ENCODE data around the gene CTCF.
A peak's percentile ranks its signal among the peaks of the same experiment; 100 is the strongest.

The CTCF gene

DNA sequence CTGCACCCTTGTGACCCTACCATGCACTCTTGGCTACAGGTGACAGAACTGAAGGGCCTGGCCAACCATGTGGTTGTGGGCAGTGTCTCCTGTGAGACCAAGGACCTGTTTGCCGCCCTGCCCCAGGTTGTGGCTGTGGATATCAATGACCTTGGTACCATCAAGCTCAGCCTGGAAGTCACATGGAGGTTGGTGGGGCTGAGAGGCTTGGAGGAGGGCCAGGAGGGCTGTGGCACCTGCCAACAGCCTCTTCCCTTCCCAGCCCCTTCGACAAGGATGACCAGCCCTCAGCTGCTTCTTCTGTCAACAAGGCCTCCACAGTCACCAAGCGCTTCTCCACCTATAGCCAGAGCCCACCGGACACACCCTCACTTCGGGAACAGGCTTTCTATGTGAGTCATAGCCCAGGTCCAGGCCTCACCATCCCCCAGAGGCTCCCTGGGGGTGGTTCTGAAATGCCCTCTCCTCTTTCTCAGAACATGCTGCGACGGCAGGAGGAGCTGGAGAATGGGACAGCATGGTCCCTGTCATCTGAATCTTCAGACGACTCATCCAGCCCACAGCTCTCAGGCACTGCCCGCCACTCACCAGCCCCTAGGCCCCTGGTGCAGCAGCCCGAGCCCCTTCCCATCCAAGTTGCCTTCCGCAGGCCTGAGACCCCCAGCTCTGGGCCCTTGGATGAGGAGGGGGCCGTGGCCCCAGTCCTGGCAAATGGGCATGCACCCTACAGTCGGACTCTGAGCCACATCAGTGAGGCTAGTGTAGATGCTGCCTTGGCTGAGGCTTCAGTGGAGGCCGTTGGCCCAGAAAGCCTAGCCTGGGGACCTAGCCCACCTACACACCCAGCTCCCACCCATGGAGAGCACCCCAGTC, 20.7 kb upstream of the CTCF start:
- DNase-seq (ENCODE audit: extremely low read depth, insufficient read length): no peak
- TF ChIP-seq, protein P1, sequence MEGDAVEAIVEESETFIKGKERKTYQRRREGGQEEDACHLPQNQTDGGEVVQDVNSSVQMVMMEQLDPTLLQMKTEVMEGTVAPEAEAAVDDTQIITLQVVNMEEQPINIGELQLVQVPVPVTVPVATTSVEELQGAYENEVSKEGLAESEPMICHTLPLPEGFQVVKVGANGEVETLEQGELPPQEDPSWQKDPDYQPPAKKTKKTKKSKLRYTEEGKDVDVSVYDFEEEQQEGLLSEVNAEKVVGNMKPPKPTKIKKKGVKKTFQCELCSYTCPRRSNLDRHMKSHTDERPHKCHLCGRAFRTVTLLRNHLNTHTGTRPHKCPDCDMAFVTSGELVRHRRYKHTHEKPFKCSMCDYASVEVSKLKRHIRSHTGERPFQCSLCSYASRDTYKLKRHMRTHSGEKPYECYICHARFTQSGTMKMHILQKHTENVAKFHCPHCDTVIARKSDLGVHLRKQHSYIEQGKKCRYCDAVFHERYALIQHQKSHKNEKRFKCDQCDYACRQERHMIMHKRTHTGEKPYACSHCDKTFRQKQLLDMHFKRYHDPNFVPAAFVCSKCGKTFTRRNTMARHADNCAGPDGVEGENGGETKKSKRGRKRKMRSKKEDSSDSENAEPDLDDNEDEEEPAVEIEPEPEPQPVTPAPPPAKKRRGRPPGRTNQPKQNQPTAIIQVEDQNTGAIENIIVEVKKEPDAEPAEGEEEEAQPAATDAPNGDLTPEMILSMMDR (IDR thresholded peaks at IDR 0.05; ENCODE audit: insufficient read depth, low read length, poor library complexity, severe bottlenecking): no peak
- Histone ChIP-seq H3K4me3 (replicated peaks; ENCODE audit: low read depth, low read length) (no peak overlapping the region), H3K36me3 (ENCODE audit: control insufficient read depth, insufficient read depth, low read length) (peaks cover 18% of the 10 kb centered on the region), H3K27me3 (replicated peaks; ENCODE audit: control insufficient read depth, insufficient read depth, low read length) (no peaks in the 10 kb centered on the region)

DNA sequence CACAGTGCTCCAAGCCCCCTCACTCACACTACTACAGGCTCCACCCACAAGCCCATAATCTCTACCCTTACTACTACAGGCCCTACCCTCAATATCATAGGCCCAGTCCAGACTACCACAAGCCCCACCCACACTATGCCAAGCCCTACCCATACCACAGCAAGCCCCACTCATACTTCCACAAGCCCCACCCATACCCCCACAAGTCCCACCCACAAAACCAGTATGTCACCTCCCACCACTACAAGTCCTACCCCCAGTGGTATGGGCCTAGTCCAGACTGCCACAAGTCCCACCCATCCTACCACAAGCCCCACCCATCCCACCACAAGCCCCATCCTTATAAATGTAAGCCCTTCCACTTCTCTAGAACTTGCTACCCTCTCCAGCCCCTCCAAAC, 19.9 kb upstream of the CTCF start:
- H3K36me3 ChIP-seq (ENCODE audit: control insufficient read depth, insufficient read depth, low read length): peaks cover 18% of the 10 kb centered on the region
- DNase-seq (ENCODE audit: extremely low read depth, insufficient read length): no peak
- H3K4me3 ChIP-seq (replicated peaks; ENCODE audit: low read depth, low read length): no peak overlapping the region
- no peaks in the 10 kb centered on the region for H3K27me3 ChIP-seq (replicated peaks; ENCODE audit: control insufficient read depth, insufficient read depth, low read length)
- TF ChIP-seq, protein P1 (IDR thresholded peaks at IDR 0.05; ENCODE audit: insufficient read depth, low read length, poor library complexity, severe bottlenecking): no peak

DNA sequence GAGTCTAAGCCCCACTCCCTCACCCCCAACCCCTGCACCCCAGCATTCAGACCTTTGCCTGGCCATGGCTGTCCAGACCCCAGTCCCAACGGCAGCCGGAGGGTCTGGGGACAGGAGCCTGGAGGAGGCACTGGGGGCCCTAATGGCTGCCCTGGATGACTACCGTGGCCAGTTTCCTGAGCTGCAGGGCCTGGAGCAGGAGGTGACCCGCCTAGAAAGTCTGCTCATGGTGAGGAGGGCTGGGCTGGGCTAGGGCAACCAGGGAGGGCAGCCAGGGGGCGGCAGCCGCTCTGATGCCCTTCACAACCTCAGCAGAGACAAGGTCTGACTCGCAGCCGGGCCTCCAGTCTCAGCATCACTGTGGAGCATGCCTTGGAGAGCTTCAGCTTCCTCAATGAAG, 19.3 kb upstream of the CTCF start:
- TF ChIP-seq, protein P1 (IDR thresholded peaks at IDR 0.05; ENCODE audit: insufficient read depth, low read length, poor library complexity, severe bottlenecking): no peak
- Histone ChIP-seq H3K4me3 (replicated peaks; ENCODE audit: low read depth, low read length) (no peak overlapping the region), H3K27me3 (replicated peaks; ENCODE audit: control insufficient read depth, insufficient read depth, low read length) (no peaks in the 10 kb centered on the region), H3K36me3 (ENCODE audit: control insufficient read depth, insufficient read depth, low read length) (peaks cover 18% of the 10 kb centered on the region)
- DNase-seq (ENCODE audit: extremely low read depth, insufficient read length): no peak

DNA sequence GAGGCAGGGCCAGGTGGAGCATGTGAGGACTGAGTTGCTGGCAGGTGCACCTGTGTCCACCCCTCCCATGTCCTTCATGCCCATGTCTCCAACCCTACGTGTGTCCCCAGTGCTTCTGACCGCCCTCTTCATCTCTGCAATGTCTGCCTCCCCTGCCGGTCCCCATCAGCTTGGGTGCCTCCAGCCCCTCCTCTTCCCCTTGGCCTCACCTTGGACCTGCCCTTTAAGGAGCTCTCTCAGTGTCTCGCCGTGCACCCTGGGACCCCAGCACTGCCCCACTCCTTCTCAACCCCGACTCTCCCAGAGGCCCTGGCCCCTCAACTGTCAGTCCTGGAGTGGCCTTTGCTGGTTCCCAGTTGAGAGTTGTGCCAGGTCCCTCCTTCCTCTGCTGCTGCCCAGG, 18.7 kb upstream of the CTCF start:
- H3K27me3 ChIP-seq (replicated peaks; ENCODE audit: control insufficient read depth, insufficient read depth, low read length): no peaks in the 10 kb centered on the region
- H3K36me3 ChIP-seq (ENCODE audit: control insufficient read depth, insufficient read depth, low read length): peaks cover 18% of the 10 kb centered on the region
- DNase-seq (ENCODE audit: extremely low read depth, insufficient read length): no peak
- TF ChIP-seq, protein P1 (IDR thresholded peaks at IDR 0.05; ENCODE audit: insufficient read depth, low read length, poor library complexity, severe bottlenecking): no peak
- no peak overlapping the region for H3K4me3 ChIP-seq (replicated peaks; ENCODE audit: low read depth, low read length)

DNA sequence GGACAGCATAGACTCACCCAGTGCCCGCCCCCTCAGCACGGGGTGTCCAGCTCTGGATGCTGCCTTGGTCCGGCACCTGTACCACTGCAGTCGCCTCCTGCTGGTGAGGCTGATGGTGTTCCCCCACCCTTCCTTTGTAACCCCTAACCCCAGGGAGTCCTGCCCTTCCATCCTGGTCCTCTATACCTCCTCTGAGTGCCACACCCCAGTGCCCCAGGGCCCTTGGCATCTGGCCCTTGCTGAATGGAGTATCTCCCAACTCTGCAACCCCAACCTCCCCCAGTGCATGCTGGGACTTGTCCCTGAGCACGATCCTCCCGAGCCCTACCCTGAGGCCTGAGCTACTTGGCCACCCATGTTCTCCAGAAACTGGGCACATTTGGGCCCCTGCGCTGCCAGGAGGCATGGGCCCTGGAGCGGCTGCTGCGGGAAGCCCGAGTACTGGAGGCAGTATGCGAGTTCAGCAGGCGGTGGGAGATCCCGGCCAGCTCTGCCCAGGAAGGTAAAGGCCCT, 17.9 kb upstream of the CTCF start:
- H3K4me3 ChIP-seq (replicated peaks; ENCODE audit: low read depth, low read length): no peak overlapping the region
- peaks cover 18% of the 10 kb centered on the region for H3K36me3 ChIP-seq (ENCODE audit: control insufficient read depth, insufficient read depth, low read length)
- H3K27me3 ChIP-seq (replicated peaks; ENCODE audit: control insufficient read depth, insufficient read depth, low read length): no peaks in the 10 kb centered on the region
- TF ChIP-seq, protein P1 (IDR thresholded peaks at IDR 0.05; ENCODE audit: insufficient read depth, low read length, poor library complexity, severe bottlenecking): peak; percentile 24
- DNase-seq (ENCODE audit: extremely low read depth, insufficient read length): no peak
